Natural killer cell (primary cell): ENCODE data around the gene PRTN3. TPM values are rescaled to one million over a fixed set of nuclear protein-coding genes. Genes with fewer than 3 reads are reported as not detected.

ENCODE experiments used
- ATAC-seq, 3 donors: fragments of 150-1000 bp in 2 of 3; fragments of 200-7000 bp in 1 of 3; cut with Tn5 transposase; 1 replicate in 1 of 3; 2 replicates in 2 of 3; pipeline ENCODE4 v1.10.0; 2021; ENCODE audit warnings: mild to moderate bottlenecking in 2 of 3, moderate library complexity in 2 of 3
- DNase-seq, 2 donors: peaks; one replicate each; pipeline versions ENCODE4 v3.0.0 to v3.0.0-alpha.2; 2013 to 2021; ENCODE audit warnings: mixed read lengths in 1 of 2
- H3K27ac ChIP-seq: one replicate; pipeline ENCODE4 v1.5.1; 2013; ENCODE audit warnings: mild to moderate bottlenecking, low read length
- H3K27me3 ChIP-seq: one replicate; pipeline ENCODE4 v1.6.1; 2013; ENCODE audit warnings: low read length; ENCODE audit not compliant: control insufficient read depth, insufficient read depth
- H3K36me3 ChIP-seq: one replicate; pipeline ENCODE4 v1.6.1; 2013; ENCODE audit warnings: low read length; ENCODE audit not compliant: control insufficient read depth, insufficient read depth
- H3K4me1 ChIP-seq: one replicate; pipeline ENCODE4 v1.6.1; 2013; ENCODE audit warnings: low read length; ENCODE audit not compliant: control insufficient read depth, insufficient read depth
- H3K4me3 ChIP-seq: one replicate; pipeline ENCODE4 v1.5.1; 2013; ENCODE audit warnings: low read length
- H3K9me3 ChIP-seq: one replicate; pipeline ENCODE4 v1.6.1; 2013; ENCODE audit warnings: low read length; ENCODE audit not compliant: control insufficient read depth, insufficient read depth
- H3K27ac Mint-ChIP-seq, 2 donors: one replicate each; pipeline ENCODE4 v1.8.0; 2022; ENCODE audit warnings: mild to moderate bottlenecking in 2 of 2, mixed read lengths in 2 of 2, moderate library complexity in 1 of 2
- H3K27me3 Mint-ChIP-seq, 2 donors: one replicate each; pipeline ENCODE4 v1.8.0; 2022; ENCODE audit warnings: low read depth in 2 of 2, mixed read lengths in 2 of 2
- H3K36me3 Mint-ChIP-seq: one replicate; pipeline ENCODE4 v1.8.0; 2022; ENCODE audit warnings: mixed read lengths
- H3K4me1 Mint-ChIP-seq, 2 donors: one replicate each; pipeline ENCODE4 v1.8.0; 2022; ENCODE audit warnings: mixed read lengths in 2 of 2
- H3K4me3 Mint-ChIP-seq: one replicate; pipeline ENCODE4 v1.8.0; 2022; ENCODE audit warnings: mild to moderate bottlenecking, moderate library complexity, mixed read lengths
- H3K9me3 Mint-ChIP-seq, 2 donors: one replicate each; pipeline ENCODE4 v1.8.0; 2022; ENCODE audit warnings: mixed read lengths in 2 of 2
- WGBS: methylation state at CpG from one replicate; pipeline ENCODE4 v1.1.7; 2013; ENCODE audit warnings: missing lambda C conversion rate; ENCODE audit not compliant: insufficient coverage; 5-methylcytosine and 5-hydroxymethylcytosine counted together
- intact Hi-C: fragments of 100-400 bp; cut with micrococcal nuclease; formaldehyde crosslinking; loops from one replicate; pipeline ENCODE4 v1.14.2; 2022
- total RNA-seq, 4 donors: library from RNA; stranded (reverse); fragments of 120-200 nt in 1 of 4; gene quantifications; one replicate each; pipeline versions ENCODE4 v1.2.3 to v1.2.4, GENCODE V29; 2013 to 2022
- TF ChIP-seq, protein P1 (sequence below): fragments of 200-600 bp; IDR thresholded peaks from one replicate; pipeline ENCODE4 v1.8.0; 2022; ENCODE audit warnings: antibody characterized with exemption

The PRTN3 gene
- total RNA-seq, 3 donors from 2014 or later (not counting 1 experiment from before 2014, with no cell fraction given) = 0.36 to 0.73 TPM; not detected in 1

- WGBS = 98% methylated on average over 64 of the region's 64 CpGs
- Histone ChIP-seq H3K9me3 (no peaks in the 10 kb centered on the region), H3K27ac (no peak overlapping the region), H3K4me3 (no peak overlapping the region), H3K4me1 (peaks cover 32% of the 10 kb centered on the region), H3K36me3 (peaks cover 64% of the 10 kb centered on the region), H3K27me3 (no peaks in the 10 kb centered on the region)
- no peak for ATAC-seq
- Mint-ChIP-seq H3K4me3 (no peak overlapping the region), H3K27me3 (no peaks in the 10 kb centered on the region), H3K27ac (no peak overlapping the region), H3K4me1 (no peaks in the 10 kb centered on the region), H3K9me3 (no peaks in the 10 kb centered on the region), H3K36me3 (no peaks in the 10 kb centered on the region)
- DNase-seq = no peak
- TF ChIP-seq, protein P1, sequence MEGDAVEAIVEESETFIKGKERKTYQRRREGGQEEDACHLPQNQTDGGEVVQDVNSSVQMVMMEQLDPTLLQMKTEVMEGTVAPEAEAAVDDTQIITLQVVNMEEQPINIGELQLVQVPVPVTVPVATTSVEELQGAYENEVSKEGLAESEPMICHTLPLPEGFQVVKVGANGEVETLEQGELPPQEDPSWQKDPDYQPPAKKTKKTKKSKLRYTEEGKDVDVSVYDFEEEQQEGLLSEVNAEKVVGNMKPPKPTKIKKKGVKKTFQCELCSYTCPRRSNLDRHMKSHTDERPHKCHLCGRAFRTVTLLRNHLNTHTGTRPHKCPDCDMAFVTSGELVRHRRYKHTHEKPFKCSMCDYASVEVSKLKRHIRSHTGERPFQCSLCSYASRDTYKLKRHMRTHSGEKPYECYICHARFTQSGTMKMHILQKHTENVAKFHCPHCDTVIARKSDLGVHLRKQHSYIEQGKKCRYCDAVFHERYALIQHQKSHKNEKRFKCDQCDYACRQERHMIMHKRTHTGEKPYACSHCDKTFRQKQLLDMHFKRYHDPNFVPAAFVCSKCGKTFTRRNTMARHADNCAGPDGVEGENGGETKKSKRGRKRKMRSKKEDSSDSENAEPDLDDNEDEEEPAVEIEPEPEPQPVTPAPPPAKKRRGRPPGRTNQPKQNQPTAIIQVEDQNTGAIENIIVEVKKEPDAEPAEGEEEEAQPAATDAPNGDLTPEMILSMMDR = no peak
- intact Hi-C loops = no loop called here
Measured at GRCh38 chr19:885536-886224, 44.9 kb downstream of the PRTN3 start.

DNA sequence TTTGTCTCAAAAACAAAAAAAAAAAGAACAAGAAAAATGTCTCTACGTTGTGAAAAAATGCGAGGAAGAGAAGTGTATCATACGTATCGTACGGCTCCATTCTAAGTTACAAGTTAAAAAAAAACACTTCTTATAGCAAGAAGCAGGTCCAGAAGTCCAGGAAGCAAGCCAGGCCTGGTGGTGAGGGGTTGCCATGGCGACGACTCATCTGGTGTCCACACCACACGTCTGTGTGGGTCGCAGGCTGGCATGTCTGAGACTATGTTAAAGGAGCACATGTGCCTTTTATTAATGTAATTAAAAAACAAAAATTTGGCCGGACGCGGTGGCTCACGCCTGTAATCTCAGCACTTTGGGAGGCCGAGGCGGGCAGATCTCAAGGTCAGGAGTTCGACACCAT lies 46.3 kb downstream of the PRTN3 start:
- ATAC-seq (no peak), DNase-seq (no peak)
- Histone ChIP-seq H3K4me1 (peaks cover 45% of the 10 kb centered on the region), H3K4me3 (no peak overlapping the region), H3K9me3 (no peaks in the 10 kb centered on the region), H3K27ac (no peak overlapping the region), H3K36me3 (peaks cover 52% of the 10 kb centered on the region), H3K27me3 (no peaks in the 10 kb centered on the region)
- Mint-ChIP-seq H3K9me3 (no peaks in the 10 kb centered on the region), H3K36me3 (no peaks in the 10 kb centered on the region), H3K4me1 (peaks cover 0 to 8% of the 10 kb centered on the region in 2 donors), H3K4me3 (no peak overlapping the region), H3K27me3 (no peaks in the 10 kb centered on the region), H3K27ac (no peak overlapping the region)
- 92% methylated on average over 16 of the region's 16 CpGs for WGBS
- intact Hi-C loops = no loop called here
- TF ChIP-seq, protein P1 = no peak

DNA sequence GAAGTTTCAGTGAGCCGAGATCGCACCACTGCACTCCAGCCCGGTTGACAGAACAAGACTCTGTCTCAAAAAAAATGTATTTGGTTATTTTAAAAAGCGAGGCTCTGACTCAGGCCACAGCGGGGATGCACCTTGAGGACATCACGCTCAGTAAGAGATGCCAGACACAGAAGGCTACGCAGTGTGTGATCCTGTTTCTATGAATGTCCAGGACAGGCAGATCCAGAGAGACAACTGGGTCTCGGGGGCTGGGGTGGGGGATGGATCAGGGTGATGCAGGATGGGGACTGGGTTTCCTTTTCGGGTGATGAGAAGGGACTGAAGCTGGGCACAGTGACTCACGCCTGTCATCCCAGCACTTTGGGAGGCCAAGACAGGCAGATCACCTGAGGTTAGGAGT lies 46.8 kb downstream of the PRTN3 start:
- Histone ChIP-seq H3K9me3 (no peaks in the 10 kb centered on the region), H3K27me3 (no peaks in the 10 kb centered on the region), H3K4me1 (peaks cover 50% of the 10 kb centered on the region), H3K27ac (no peak overlapping the region), H3K36me3 (peaks cover 48% of the 10 kb centered on the region), H3K4me3 (no peak overlapping the region)
- ATAC-seq = no peak
- Mint-ChIP-seq H3K27ac (no peak overlapping the region), H3K27me3 (no peaks in the 10 kb centered on the region), H3K9me3 (no peaks in the 10 kb centered on the region), H3K36me3 (no peaks in the 10 kb centered on the region), H3K4me3 (no peak overlapping the region), H3K4me1 (peaks cover 0 to 13% of the 10 kb centered on the region in 2 donors)
- 96% methylated on average over 10 of the region's 10 CpGs for WGBS
- intact Hi-C loops = no loop called here
- TF ChIP-seq, protein P1 = no peak
- no peak for DNase-seq
